ENCODE results near the gene ITGAX. TPM values are rescaled to one million over a fixed set of nuclear protein-coding genes. Genes with fewer than 3 reads are reported as not detected.

ITGAX gene
- total RNA-seq, 1 experiment from 2014 or later, result 1.9 TPM

- no peak overlapping the region for H3K4me2 ChIP-seq (ENCODE audit: low read length)
- H3K4me3 ChIP-seq (replicated peaks in 1 of 2; ENCODE audit: low read depth in 1 of 2, low read length in 2 of 2), result no peak overlapping the region
- no peaks in the 10 kb centered on the region for H4K20me1 ChIP-seq (ENCODE audit: insufficient read depth)
- ChIA-PET RAD21 (ENCODE audit: low non-redundant PET in 1 of 2, low total read pairs in 2 of 2, uncharacterized antibody in 2 of 2, unreplicated experiment in 2 of 2) (no interaction called here), POLR2A (no interaction called here), CTCF (no interaction called here)
- H3K27ac ChIP-seq (ENCODE audit: low read depth, low read length), result no peak overlapping the region
- H3K4me1 ChIP-seq (ENCODE audit: control insufficient read depth in 1 of 2, insufficient read depth in 2 of 2, low read length in 2 of 2), result no peaks in the 10 kb centered on the region
- H3K79me2 ChIP-seq (ENCODE audit: insufficient read depth, low read length), result no peaks in the 10 kb centered on the region
- H3K9me3 ChIP-seq (ENCODE audit: control insufficient read depth in 1 of 2, insufficient read depth in 1 of 2, low read depth in 1 of 2, low read length in 2 of 2), result no peaks in the 10 kb centered on the region
- ATAC-seq (no peak), DNase-seq (ENCODE audit: low read depth, low spot score) (no peak)
- H3K36me3 ChIP-seq (ENCODE audit: control insufficient read depth in 1 of 2, insufficient read depth in 2 of 2, low read length in 2 of 2), result no peaks in the 10 kb centered on the region
- H3K9ac ChIP-seq (ENCODE audit: low read length), result no peak overlapping the region
- H3K27me3 ChIP-seq (ENCODE audit: insufficient read depth, low read length), result peaks cover 3% of the 10 kb centered on the region; the same call in 1 of the 2 replicates
- TF ChIP-seq MAX (IDR thresholded peaks at IDR 0.05), result no peak
- no peak for TF ChIP-seq RAD21 (IDR thresholded peaks at IDR 0.05; ENCODE audit: low read depth)
- no peak for TF ChIP-seq SIN3A (IDR thresholded peaks at IDR 0.05; ENCODE audit: low read depth)
- no peak for TF ChIP-seq SRF (IDR thresholded peaks at IDR 0.05; ENCODE audit: low read depth)
- TF ChIP-seq ATF3 (IDR thresholded peaks at IDR 0.05), result no peak
- TF ChIP-seq JUND (IDR thresholded peaks at IDR 0.05), result no peak
- no peak for TF ChIP-seq POLR2AphosphoS5 (IDR thresholded peaks at IDR 0.05; ENCODE audit: low read depth, low read length)
- no peak for TF ChIP-seq ZFX (IDR thresholded peaks at IDR 0.05)
- TF ChIP-seq ELF1 (IDR thresholded peaks at IDR 0.05; ENCODE audit: borderline replicate concordance, low read depth), result no peak
- TF ChIP-seq FOSL1 (IDR thresholded peaks at IDR 0.05; ENCODE audit: low read depth), result no peak
- TF ChIP-seq EGR1 (IDR thresholded peaks at IDR 0.05; ENCODE audit: low read depth), result no peak
- no peak for TF ChIP-seq EZH2phosphoT487 (IDR thresholded peaks at IDR 0.05; ENCODE audit: borderline replicate concordance)
- TF ChIP-seq REST (IDR thresholded peaks at IDR 0.05; ENCODE audit: low read depth), result no peak
- no peak for TF ChIP-seq TCF7L2 (IDR thresholded peaks at IDR 0.05; ENCODE audit: borderline replicate concordance, extremely low read depth, insufficient read depth, insufficient read length)
- TF ChIP-seq CBX3 (IDR thresholded peaks at IDR 0.05; ENCODE audit: low read depth), result no peak
- no peak for TF ChIP-seq POLR2A (IDR thresholded peaks at IDR 0.05; ENCODE audit: borderline replicate concordance, extremely low read depth, insufficient read depth, insufficient read length)
- no peak for TF ChIP-seq ZNF274 (IDR thresholded peaks at IDR 0.05; ENCODE audit: low read depth, low read length)
- TF ChIP-seq CTCF (IDR thresholded peaks at IDR 0.05 in 2 of 3, conservative IDR thresholded peaks at IDR 0.05 in 1 of 3; ENCODE audit: borderline replicate concordance in 1 of 3, insufficient read depth in 1 of 3, low read depth in 2 of 3, low read length in 2 of 3), result no peak
- BruUV-seq (replicated peaks), result no TSS peak
- H3K9me2 ChIP-seq (ENCODE audit: insufficient read depth), result no peaks in the 10 kb centered on the region
- intact Hi-C loops (cut with micrococcal nuclease), result no loop called here
- H2AFZ ChIP-seq (ENCODE audit: low read depth, low read length, poor library complexity, severe bottlenecking), result no peak overlapping the region
These were observed 18.3 kb downstream of the ITGAX start for GRCh38 chr16:31373235-31373634.
